ENCODE data around the gene DDTL. TPM values are rescaled to one million over a fixed set of nuclear protein-coding genes. Genes with fewer than 3 reads are reported as not detected.

Gene DDTL
- total RNA-seq, 4 donors from 2014 or later: 2.7 to 3.1 TPM; not detected in 2

DNA sequence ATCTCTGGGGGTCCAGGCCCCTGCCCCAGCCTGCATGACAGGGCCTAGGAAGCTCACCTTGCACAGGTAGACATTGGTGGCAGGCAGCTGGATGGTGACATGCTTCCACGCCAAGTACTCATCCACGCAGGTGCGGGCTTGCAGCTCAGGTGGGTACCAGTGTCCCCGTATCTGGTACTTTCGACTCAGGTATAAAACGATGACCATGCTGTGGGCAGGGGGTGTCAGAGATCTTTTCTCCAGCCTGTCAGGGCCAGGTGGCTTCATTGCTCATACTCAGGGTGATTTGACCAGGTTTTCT lies 40.2 kb downstream of the DDTL start:
- intact Hi-C loops (cut with DNase I; ENCODE audit: low total_unique reads): no loop called here
- 93% methylated on average over 6 of the region's 6 CpGs for WGBS, 2 donors
- DNase-seq (ENCODE audit: low spot score in 2 of 2): no peak
- no peak overlapping the region for H3K4me3 ChIP-seq (ENCODE audit: low read depth, poor library complexity, severe bottlenecking)
- no peak for TF ChIP-seq POLR2A (IDR thresholded peaks at IDR 0.05)
- TF ChIP-seq, protein P1, sequence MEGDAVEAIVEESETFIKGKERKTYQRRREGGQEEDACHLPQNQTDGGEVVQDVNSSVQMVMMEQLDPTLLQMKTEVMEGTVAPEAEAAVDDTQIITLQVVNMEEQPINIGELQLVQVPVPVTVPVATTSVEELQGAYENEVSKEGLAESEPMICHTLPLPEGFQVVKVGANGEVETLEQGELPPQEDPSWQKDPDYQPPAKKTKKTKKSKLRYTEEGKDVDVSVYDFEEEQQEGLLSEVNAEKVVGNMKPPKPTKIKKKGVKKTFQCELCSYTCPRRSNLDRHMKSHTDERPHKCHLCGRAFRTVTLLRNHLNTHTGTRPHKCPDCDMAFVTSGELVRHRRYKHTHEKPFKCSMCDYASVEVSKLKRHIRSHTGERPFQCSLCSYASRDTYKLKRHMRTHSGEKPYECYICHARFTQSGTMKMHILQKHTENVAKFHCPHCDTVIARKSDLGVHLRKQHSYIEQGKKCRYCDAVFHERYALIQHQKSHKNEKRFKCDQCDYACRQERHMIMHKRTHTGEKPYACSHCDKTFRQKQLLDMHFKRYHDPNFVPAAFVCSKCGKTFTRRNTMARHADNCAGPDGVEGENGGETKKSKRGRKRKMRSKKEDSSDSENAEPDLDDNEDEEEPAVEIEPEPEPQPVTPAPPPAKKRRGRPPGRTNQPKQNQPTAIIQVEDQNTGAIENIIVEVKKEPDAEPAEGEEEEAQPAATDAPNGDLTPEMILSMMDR (IDR thresholded peaks at IDR 0.05): no peak

DNA sequence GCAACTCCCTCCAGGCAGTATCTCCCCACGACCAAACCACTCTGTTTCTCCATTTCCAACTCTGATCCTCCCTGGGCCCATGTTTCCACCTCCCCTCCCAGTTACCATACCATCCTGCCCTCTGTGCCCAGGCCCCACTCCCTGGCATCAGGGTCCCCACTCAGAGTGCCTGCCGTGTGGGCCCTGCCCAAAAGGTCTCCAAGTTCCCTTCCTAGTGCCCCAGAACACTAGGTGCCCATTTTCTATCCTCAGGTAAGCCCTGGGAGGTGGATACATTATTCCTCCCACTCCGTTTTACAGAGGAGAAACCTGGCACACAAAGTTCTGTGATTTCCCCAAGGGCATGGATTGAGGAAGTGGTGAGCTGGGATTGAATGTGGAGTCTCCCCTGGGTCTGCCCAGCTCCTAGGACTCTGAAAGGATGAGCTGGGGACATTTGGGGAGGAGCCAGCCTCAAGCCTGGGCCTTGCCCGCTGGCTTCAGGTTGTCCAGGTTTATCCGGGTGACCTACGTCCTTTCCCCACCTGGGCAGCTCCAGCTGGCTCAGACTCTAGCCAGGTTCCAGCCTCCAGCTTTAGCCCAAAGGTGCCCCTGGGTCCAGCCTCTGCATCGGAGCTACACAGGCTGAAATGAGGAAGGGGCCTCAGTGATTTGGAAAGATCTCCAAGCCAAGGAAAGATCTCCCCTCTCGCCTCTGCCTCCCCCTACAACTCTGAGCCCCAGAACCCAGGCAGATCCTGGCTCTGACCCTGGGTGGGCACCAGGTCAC lies 40.7 kb downstream of the DDTL start:
- no peak for TF ChIP-seq POLR2A (IDR thresholded peaks at IDR 0.05)
- TF ChIP-seq, protein P1 (IDR thresholded peaks at IDR 0.05): no peak
- no peak overlapping the region for H3K4me3 ChIP-seq (ENCODE audit: low read depth, poor library complexity, severe bottlenecking)
- intact Hi-C loops (cut with DNase I; ENCODE audit: low total_unique reads): no loop called here
- no peak for DNase-seq (ENCODE audit: low spot score in 2 of 2)
- 70 to 81% methylated on average over 8 of the region's 8 CpGs for WGBS, 2 donors

DNA sequence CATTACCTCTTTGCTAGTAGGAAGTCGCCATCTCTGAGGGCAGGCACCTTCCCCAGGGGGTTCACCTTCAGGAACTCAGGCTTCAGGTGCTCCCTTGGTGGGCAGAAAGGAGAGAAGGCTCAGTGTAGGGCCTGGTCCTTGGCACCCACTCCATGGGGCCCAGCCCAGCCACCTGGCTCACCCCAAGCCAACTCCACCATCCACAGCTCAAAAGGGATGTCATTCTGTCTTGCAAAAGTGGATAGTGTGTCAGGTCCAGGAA lies 41.3 kb downstream of the DDTL start:
- no peak for DNase-seq (ENCODE audit: low spot score in 2 of 2)
- intact Hi-C loops (cut with DNase I; ENCODE audit: low total_unique reads): no loop called here
- no peak for TF ChIP-seq POLR2A (IDR thresholded peaks at IDR 0.05)
- TF ChIP-seq, protein P1 (IDR thresholded peaks at IDR 0.05): no peak
- 90 to 92% methylated on average over 1 of the region's 1 CpG for WGBS, 2 donors
- no peak overlapping the region for H3K4me3 ChIP-seq (ENCODE audit: low read depth, poor library complexity, severe bottlenecking)

DNA sequence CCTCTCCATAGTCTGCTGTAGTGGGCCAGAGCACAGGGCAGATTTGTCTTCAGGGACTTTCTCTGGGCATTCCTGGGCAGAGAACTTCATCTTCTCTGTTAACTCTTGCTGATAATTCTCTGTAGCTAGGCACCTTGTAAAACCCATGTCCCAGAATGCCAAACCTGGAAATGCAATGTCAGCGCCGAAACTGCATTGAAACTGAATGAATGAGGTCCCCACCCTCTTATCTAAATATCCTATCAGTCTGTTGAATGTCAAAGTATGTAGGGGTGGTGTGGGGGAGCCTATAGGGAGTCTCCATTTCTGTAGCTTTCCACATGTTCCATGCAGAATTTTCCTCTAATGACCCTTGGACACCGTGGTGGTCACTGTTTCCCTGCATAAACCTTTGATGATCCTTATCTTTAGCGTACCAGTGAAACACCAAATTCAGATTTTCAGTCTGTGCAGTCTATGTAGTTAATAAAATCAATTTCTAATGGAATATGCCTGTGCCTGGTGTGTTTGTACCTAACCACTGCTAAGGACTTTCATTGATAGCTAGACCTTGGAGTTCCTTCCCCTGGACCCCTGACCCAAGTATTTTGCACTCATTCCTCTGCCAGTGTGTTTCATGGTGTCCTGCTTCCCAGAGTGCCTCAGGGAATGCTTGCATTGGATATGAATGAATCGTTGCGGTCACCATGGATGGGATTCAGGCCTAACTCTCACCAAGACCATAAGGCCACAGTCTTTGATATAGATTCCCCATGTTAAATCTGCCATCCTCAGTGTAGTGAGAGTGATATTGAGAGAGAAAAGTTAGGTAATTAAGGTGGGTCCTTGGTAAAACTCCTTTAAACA lies 41.9 kb downstream of the DDTL start:
- WGBS, 2 donors: 84 to 87% methylated on average over 6 of the region's 6 CpGs
- H3K4me3 ChIP-seq (ENCODE audit: low read depth, poor library complexity, severe bottlenecking): no peak overlapping the region
- intact Hi-C loops (cut with DNase I; ENCODE audit: low total_unique reads): no loop called here
- DNase-seq (ENCODE audit: low spot score in 2 of 2): no peak
- TF ChIP-seq, protein P1 (IDR thresholded peaks at IDR 0.05): no peak
- TF ChIP-seq POLR2A (IDR thresholded peaks at IDR 0.05): no peak

DNA sequence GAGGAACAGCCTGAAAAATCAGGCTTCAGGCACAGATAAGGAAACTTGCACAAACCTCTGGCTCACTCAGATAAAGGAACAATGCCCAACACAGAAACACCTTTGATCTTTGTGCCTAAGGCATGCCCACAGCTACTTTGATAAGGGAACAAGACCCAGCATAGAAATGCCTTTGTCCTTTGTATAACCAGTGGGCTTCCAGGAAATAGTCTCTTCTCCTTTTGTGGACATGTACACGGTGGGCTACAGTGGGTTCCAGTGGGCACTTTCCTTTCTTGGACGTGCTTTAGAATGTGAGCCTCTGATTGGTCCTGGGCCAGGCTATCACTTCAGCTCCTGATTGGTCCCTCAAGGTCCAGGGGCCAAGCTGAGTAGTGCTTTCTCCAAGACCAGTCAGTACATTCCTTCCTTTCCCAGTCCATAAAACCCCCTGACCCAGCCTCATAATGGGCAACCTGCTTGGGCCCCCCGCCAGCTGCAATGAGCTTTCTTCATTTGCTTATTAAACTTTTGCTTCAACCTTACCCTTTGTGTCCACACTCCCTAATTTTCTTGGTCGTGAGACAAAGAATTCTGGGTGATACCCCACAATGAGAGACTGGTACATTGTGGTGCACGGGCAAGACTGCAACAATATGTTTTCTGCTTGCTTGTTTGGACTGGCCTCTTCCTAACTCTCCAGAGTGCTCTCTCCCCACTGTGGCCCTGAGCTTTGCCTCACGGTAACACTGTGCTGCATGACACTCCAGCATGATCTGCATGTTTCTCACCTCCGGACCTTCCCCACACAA lies 42.7 kb downstream of the DDTL start:
- TF ChIP-seq, protein P1 (IDR thresholded peaks at IDR 0.05): no peak
- intact Hi-C loops (cut with DNase I; ENCODE audit: low total_unique reads): no loop called here
- no peak for DNase-seq (ENCODE audit: low spot score in 2 of 2)
- WGBS, 2 donors: 90 to 92% methylated on average over 7 of the region's 7 CpGs
- no peak overlapping the region for H3K4me3 ChIP-seq (ENCODE audit: low read depth, poor library complexity, severe bottlenecking)
